ENCODE data around the gene PRKCE. TPM values are rescaled to one million over a fixed set of nuclear protein-coding genes. Genes with fewer than 3 reads are reported as not detected.

Gene PRKCE
- total RNA-seq, 1 experiment from 2014 or later: 14.0 TPM

DNA sequence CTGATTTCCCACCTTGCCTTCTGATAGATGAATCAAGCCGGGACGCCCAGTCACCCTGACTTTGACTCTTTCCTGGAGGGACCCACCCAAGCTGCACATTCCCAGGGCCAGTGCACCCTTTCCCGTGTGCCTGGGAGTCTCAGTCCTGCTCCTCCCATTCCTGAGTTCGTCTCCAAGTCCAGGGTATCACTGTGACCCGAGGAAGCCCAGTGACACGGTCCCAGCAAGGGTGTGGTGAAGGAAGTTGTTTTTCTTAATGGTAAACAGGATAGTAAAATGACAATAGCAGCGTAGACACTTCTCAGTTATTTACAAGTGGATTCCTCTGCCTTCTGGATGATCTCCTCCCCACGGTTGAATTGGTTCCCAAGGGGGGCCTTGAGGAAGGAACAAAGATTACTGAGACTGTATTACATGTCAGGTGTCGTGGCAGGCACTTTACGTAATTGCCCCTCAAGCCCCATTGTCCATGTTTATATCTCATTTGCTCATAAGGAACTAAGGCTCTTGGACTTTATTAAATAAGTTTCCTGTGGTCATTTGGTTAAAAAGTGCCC, 123.3 kb downstream of the PRKCE start:
- DNase-seq (ENCODE audit: low read depth, low spot score) (no peak), ATAC-seq (no peak)
- H3K4me1 ChIP-seq (ENCODE audit: control insufficient read depth, insufficient read depth, low read length): no peaks in the 10 kb centered on the region
- no peak overlapping the region for H3K27ac ChIP-seq (ENCODE audit: low read length)
- no peak overlapping the region for H3K4me3 ChIP-seq (ENCODE audit: low read depth in 2 of 2, low read length in 2 of 2)
- BruUV-seq (replicated peaks): no TSS peak
- H3K36me3 ChIP-seq (ENCODE audit: control insufficient read depth, insufficient read depth, low read length): no peaks in the 10 kb centered on the region
- CTCF ChIA-PET: no interaction called here
- POLR2A ChIA-PET: no interaction called here
- in situ Hi-C loops (cut with HindIII; ENCODE audit: low pct_unique_long_range_greater_than_20kb, low sequenced_read_pairs): no loop called here
- intact Hi-C loops (cut with micrococcal nuclease; ENCODE audit: unreplicated experiment): loop anchor here (5.0 kb wide), 1 partner anchor 132 kb away; no protein-coding TSS in a partner anchor
- TF ChIP-seq REST (IDR thresholded peaks at IDR 0.05; ENCODE audit: insufficient read depth in 1 of 2, low read depth in 2 of 2, low read length in 1 of 2): no peak
- no peak for TF ChIP-seq POLR2AphosphoS5 (IDR thresholded peaks at IDR 0.05; ENCODE audit: low read depth, low read length)
- TF ChIP-seq SIN3A (IDR thresholded peaks at IDR 0.05; ENCODE audit: borderline replicate concordance, insufficient read depth, low read depth, low read length): no peak
- no peak for TF ChIP-seq CTCF (IDR thresholded peaks at IDR 0.05)
- TF ChIP-seq TCF7L2 (IDR thresholded peaks at IDR 0.05; ENCODE audit: low read depth, low read length): no peak
- H3K9me3 ChIP-seq (ENCODE audit: control insufficient read depth, insufficient read depth, low read depth, low read length): no peaks in the 10 kb centered on the region
- H3K27me3 ChIP-seq (ENCODE audit: control insufficient read depth, insufficient read depth, low read length): no peaks in the 10 kb centered on the region

DNA sequence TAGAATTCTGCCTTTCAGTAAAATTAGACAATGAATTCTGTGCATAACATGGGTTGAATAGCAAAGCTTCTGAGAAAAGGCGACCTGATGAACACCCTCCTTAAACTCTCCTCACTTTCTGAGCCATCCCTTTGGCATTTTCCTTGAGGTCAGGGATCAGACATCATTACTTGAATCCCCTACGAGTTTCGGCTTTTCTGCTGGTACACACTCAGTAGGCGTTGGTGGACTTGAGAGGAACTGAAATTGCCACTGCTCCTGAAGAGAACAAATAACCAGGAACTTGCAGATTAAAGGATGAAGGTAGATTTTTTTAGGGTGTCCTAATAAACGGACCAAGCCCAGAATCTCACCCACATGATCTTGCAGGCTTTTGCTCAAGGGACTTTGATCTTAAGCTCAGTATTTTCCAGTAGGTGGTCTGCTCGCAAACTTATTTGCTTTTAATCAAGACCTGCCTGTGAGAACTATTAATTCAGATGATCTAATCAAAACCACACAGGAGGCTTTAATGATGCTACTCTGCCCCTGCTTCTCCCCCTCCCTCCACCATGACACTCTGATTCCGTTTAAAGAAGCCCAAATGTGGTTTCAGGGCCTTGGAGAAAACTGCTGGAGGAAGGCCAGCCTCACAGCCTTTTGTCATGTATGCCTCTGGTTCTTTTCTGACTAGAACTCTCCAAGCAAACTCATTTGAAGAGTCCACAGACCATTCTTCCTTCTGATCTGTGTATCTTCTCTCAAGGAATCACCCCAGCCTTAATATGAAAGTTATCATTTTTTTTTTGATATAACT, 124.9 kb downstream of the PRKCE start:
- Histone ChIP-seq H3K4me1 (ENCODE audit: control insufficient read depth, insufficient read depth, low read length) (no peaks in the 10 kb centered on the region), H3K9me3 (ENCODE audit: control insufficient read depth, insufficient read depth, low read depth, low read length) (no peaks in the 10 kb centered on the region), H3K4me3 (ENCODE audit: low read depth in 2 of 2, low read length in 2 of 2) (no peak overlapping the region), H3K27me3 (ENCODE audit: control insufficient read depth, insufficient read depth, low read length) (no peaks in the 10 kb centered on the region), H3K36me3 (ENCODE audit: control insufficient read depth, insufficient read depth, low read length) (no peaks in the 10 kb centered on the region), H3K27ac (ENCODE audit: low read length) (no peak overlapping the region)
- no peak for DNase-seq (ENCODE audit: low read depth, low spot score)
- POLR2A ChIA-PET: no interaction called here
- TF ChIP-seq CTCF (IDR thresholded peaks at IDR 0.05) (no peak), REST (IDR thresholded peaks at IDR 0.05; ENCODE audit: insufficient read depth in 1 of 2, low read depth in 2 of 2, low read length in 1 of 2) (no peak)
- CTCF ChIA-PET: no interaction called here
- intact Hi-C loops (cut with micrococcal nuclease; ENCODE audit: unreplicated experiment): loop anchor here (5.0 kb wide), 1 partner anchor 134 kb away; no protein-coding TSS in a partner anchor
- no peak for ATAC-seq
- in situ Hi-C loops (cut with HindIII; ENCODE audit: low pct_unique_long_range_greater_than_20kb, low sequenced_read_pairs): no loop called here
- no TSS peak for BruUV-seq (replicated peaks)
